K562 (cell line): ENCODE measurements around the gene CTNNA3. TPM values are rescaled to one million over a fixed set of nuclear protein-coding genes. Genes with fewer than 3 reads are reported as not detected.

Experiments
- ATAC-seq: fragments of 200-7000 bp; cut with Tn5 transposase; 3 replicates; pipeline ENCODE4 v1.9.1; 2020; ENCODE audit warnings: moderate library complexity
- BruUV-seq: library from RNA; stranded (reverse); fragments of 400-500 nt; replicated peaks from 2 replicates; lab custom pipeline; 2021; lab: Mats Ljungman, UMichigan
- CTCF ChIA-PET: fragments of 300-600 bp; formaldehyde crosslinking; extraction: SDS; loops from one replicate; lab custom pipeline; 2021; ENCODE audit warnings: low intra/inter-chr PET ratio; lab: Yijun Ruan, JAX
- POLR2A ChIA-PET: fragments of 300-600, 350-650 bp; sonication (Branson Sonifier 250); formaldehyde crosslinking; extraction: SDS; loops from one replicate; lab custom pipeline; 2021; ENCODE audit warnings: antibody characterized with exemption, inconsistent platforms; lab: Yijun Ruan, JAX
- DNase-seq, 4 experiments: peaks; one replicate each; pipeline versions ENCODE4 v3.0.0 to v3.0.0-alpha.2; 2011 to 2018; ENCODE audit warnings: low spot score in 3 of 4, mixed read lengths in 3 of 4; ENCODE audit errors: extremely low read depth in 1 of 4
- FAIRE-seq: peaks from 2 replicates; lab custom pipeline; 2011; peaks lifted over from hg19 to GRCh38; lab: Jason Lieb, UNC
- H2AFZ ChIP-seq: 2 replicates; pipeline ENCODE4 v1.6.0; 2011; ENCODE audit warnings: low read depth, low read length, control low read depth, inconsistent platforms
- H3K27ac ChIP-seq: fragments of 200-600 bp; 3 replicates; pipeline ENCODE4 v1.8.0; 2011; ENCODE audit warnings: low read depth, mild to moderate bottlenecking, control low read depth, inconsistent platforms, low read length, moderate library complexity, mixed read lengths; ENCODE audit errors: extremely low read depth
- H3K27me3 ChIP-seq, 2 experiments: fragments of 300-600 bp in 1 of 2; 2 replicates in 1 of 2; 3 replicates in 1 of 2; pipeline versions ENCODE4 v1.6.0 to v1.8.0; 2011; ENCODE audit warnings: inconsistent platforms in 2 of 2, low read length in 2 of 2, mild to moderate bottlenecking in 1 of 2, mixed read lengths in 1 of 2, moderate library complexity in 1 of 2; ENCODE audit not compliant: control insufficient read depth in 2 of 2, insufficient read depth in 2 of 2
- H3K36me3 ChIP-seq: fragments of 300-600 bp; 3 replicates; pipeline ENCODE4 v1.8.0; 2011; ENCODE audit warnings: mild to moderate bottlenecking, low read length, inconsistent platforms; ENCODE audit not compliant: control insufficient read depth, insufficient read depth
- H3K4me1 ChIP-seq, 2 experiments: fragments of 200-600 bp in 1 of 2; replicated peaks in 1 of 2; 2 replicates in 1 of 2; 3 replicates in 1 of 2; pipeline versions ENCODE4 v1.5.1 to v1.8.0; 2011; ENCODE audit warnings: inconsistent platforms in 2 of 2, low read length in 2 of 2, mild to moderate bottlenecking in 1 of 2, mixed read lengths in 1 of 2, moderate library complexity in 1 of 2; ENCODE audit not compliant: control insufficient read depth in 2 of 2, insufficient read depth in 2 of 2
- H3K4me2 ChIP-seq: 2 replicates; pipeline ENCODE4 v1.6.1; 2011; ENCODE audit warnings: low read length, control low read depth, inconsistent platforms, mixed read lengths; ENCODE audit not compliant: insufficient read depth
- H3K4me3 ChIP-seq: fragments of 200-600 bp; sonication (generic), shearing (Covaris generic); 2 replicates; pipeline ENCODE4 v1.5.1; 2016; ENCODE audit warnings: control low read depth, inconsistent platforms
- H3K79me2 ChIP-seq: fragments of 200-600 bp; 3 replicates; pipeline ENCODE4 v1.8.0; 2011; ENCODE audit warnings: low read length, inconsistent platforms; ENCODE audit not compliant: control insufficient read depth, insufficient read depth
- H3K9ac ChIP-seq, 2 experiments: 2 replicates each; pipeline versions ENCODE4 v1.6.0 to v1.6.1; 2011; ENCODE audit warnings: low read depth in 2 of 2, low read length in 2 of 2, control low read depth in 1 of 2, inconsistent platforms in 1 of 2, mild to moderate bottlenecking in 1 of 2, mixed read lengths in 1 of 2; ENCODE audit not compliant: insufficient read depth in 1 of 2
- H3K9me1 ChIP-seq: one replicate; pipeline ENCODE4 v1.6.0; 2011; ENCODE audit warnings: inconsistent platforms, mild to moderate bottlenecking, low read length, moderate library complexity; ENCODE audit not compliant: control insufficient read depth, insufficient read depth
- H3K9me3 ChIP-seq: replicated peaks from 2 replicates; pipeline ENCODE4 v1.5.1; 2011; ENCODE audit warnings: low read depth, low read length, inconsistent platforms; ENCODE audit not compliant: control insufficient read depth, insufficient read depth
- H4K20me1 ChIP-seq: replicated peaks from 2 replicates; pipeline ENCODE4 v1.6.1; 2011; ENCODE audit warnings: low read length, inconsistent platforms, mixed read lengths; ENCODE audit not compliant: control insufficient read depth, insufficient read depth
- CC2D1A ChIP-seq: fragments of 450-650 bp; IDR thresholded peaks from 2 replicates; pipeline ENCODE4 v1.6.1; 2017; ENCODE audit warnings: mild to moderate bottlenecking
- FOXJ3 ChIP-seq: sonication (generic); formaldehyde crosslinking; IDR thresholded peaks from 2 replicates; pipeline ENCODE4 v1.4.0; 2020; ENCODE audit warnings: mild to moderate bottlenecking, missing genetic modification reagents
- HMGN3 ChIP-seq: IDR thresholded peaks from 2 replicates; pipeline ENCODE4 v1.6.1; 2011; ENCODE audit warnings: borderline replicate concordance, low read depth, mild to moderate bottlenecking, mixed read lengths, low read length; ENCODE audit not compliant: insufficient read length; ENCODE audit errors: extremely low read depth
- HNRNPL ChIP-seq: fragments of 200-400 bp; formaldehyde crosslinking; IDR thresholded peaks from 2 replicates; pipeline ENCODE4 v1.6.1; 2017; ENCODE audit warnings: low read depth, mild to moderate bottlenecking, low read length
- MAFG ChIP-seq: fragments of 450-650 bp; conservative IDR thresholded peaks from 2 replicates; pipeline ENCODE4 v1.6.1; 2016; ENCODE audit warnings: missing genetic modification characterization, missing compliant biosample characterization
- NUFIP1 ChIP-seq: fragments of 450-650 bp; IDR thresholded peaks from 2 replicates; pipeline ENCODE4 v1.6.1; 2018; ENCODE audit not compliant: partially characterized antibody
- TFE3 ChIP-seq: fragments of 450-650 bp; formaldehyde crosslinking; IDR thresholded peaks from 2 replicates; pipeline ENCODE4 v1.4.0; 2020; ENCODE audit warnings: mild to moderate bottlenecking, mixed read lengths
- WGBS: fragments of 100-300 bp; shearing (Covaris generic); methylation state at CpG from one replicate; pipeline ENCODE4 v1.1.6; 2016; ENCODE audit warnings: low coverage, mixed read lengths; ENCODE audit not compliant: insufficient coverage; ENCODE audit errors: missing lambda C conversion rate; 5-methylcytosine and 5-hydroxymethylcytosine counted together
- in situ Hi-C: fragments of 300-500 bp; cut with MboI; formaldehyde crosslinking; loops from 4 replicates; pipeline ENCODE4 v1.15.0; 2018; ENCODE audit warnings: inconsistent platforms, mixed read lengths
- intact Hi-C: fragments of 100-400 bp; cut with micrococcal nuclease; formaldehyde crosslinking; loops from 2 replicates; pipeline ENCODE4 v1.14.2; 2022
- polyA plus RNA-seq, 8 experiments: library from polyadenylated mRNA; depleted of rRNA in 4 of 8; stranded (reverse) in 5 of 8; unstranded in 3 of 8; fragments of >200 nt; fragmentation: Nextera tagmentation in 2 of 8; fragmentation: Illumina TruSeq in 1 of 8; extraction: Ambion mirVana in 2 of 8; extraction: Trizol in 1 of 8; gene quantifications; 2 replicates each; pipeline versions ENCODE4 v1.2.1 to v1.2.3, GENCODE V29; 2011 to 2014; ENCODE audit warnings: inconsistent platforms in 1 of 8, missing spikeins in 1 of 8
- total RNA-seq, 7 experiments: library from RNA; depleted of rRNA in 6 of 7; stranded (reverse); fragments of >200 nt in 6 of 7; fragmentation: Illumina TruSeq in 2 of 7; extraction: Trizol in 2 of 7; gene quantifications; 2 replicates each; pipeline versions ENCODE4 v1.2.1 to v1.2.3, GENCODE V29; 2011 to 2021; ENCODE audit warnings: low replicate concordance in 1 of 7
- TF ChIP-seq, protein P1 (sequence below), 2 experiments: fragments of 450-650 bp; IDR thresholded peaks; 2 replicates each; pipeline ENCODE4 v1.6.1; 2016
- TF ChIP-seq, protein P2 (sequence below): sonication (generic); formaldehyde crosslinking; IDR thresholded peaks from 2 replicates; pipeline ENCODE4 v1.8.0; 2022; ENCODE audit warnings: missing genetic modification reagents, mild to moderate bottlenecking, borderline replicate concordance
- TF ChIP-seq, protein P3 (sequence below): IDR thresholded peaks from 3 replicates; pipeline ENCODE4 v1.6.1; 2011; ENCODE audit warnings: borderline replicate concordance, mild to moderate bottlenecking; ENCODE audit not compliant: insufficient read length, insufficient read depth
- TF ChIP-seq, protein P4 (sequence below): fragments of 200-800 bp; sonication (Bioruptor generic); IDR thresholded peaks from 2 replicates; pipeline ENCODE4 v1.6.1; 2016; ENCODE audit warnings: missing genetic modification characterization, missing compliant biosample characterization

Gene CTNNA3
- total and polyA plus RNA-seq, 9 of the 15 experiments (the other 6 are each of a cell fraction or from before 2014, with no cell fraction given) = 0.04 TPM; not detected in 8

DNA sequence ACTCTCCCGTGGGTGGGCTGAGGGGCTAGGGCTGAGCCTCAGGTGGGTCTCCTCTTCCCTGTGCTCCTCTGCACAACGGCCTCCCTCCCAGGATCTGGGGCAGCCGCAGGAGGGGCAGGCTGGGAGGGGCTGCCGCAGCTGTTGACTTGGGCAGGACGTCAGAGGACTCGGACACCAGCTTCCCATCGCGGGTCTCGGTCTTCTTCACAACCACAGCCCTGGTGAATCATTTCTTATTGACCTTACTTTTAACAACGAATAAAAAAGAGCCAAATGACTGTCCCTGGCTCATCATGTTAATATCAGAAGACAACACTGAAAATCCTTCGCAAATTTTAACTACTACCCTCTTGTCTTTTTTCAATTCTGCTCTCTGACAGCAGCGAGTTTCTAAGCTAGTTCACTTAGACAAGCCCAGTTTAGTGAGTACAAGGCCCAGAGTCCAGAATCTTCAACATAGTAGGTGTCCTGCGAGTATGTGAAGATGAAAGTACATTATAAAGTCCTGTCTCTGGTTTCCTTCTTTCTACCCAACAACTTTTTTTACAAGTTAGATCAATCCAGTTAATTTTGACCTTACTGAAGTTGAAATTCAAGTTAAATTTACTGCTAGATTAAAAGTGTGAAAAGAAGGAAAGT is 32.4 kb downstream of the CTNNA3 start:
- no peaks in the 10 kb centered on the region for H3K9me1 ChIP-seq
- no peaks in the 10 kb centered on the region for H3K27me3 ChIP-seq
- H3K36me3 ChIP-seq = no peaks in the 10 kb centered on the region
- H3K9ac ChIP-seq = no peak overlapping the region
- no peaks in the 10 kb centered on the region for H3K9me3 ChIP-seq
- no TSS peak for BruUV-seq
- no peaks in the 10 kb centered on the region for H3K79me2 ChIP-seq
- H4K20me1 ChIP-seq = no peaks in the 10 kb centered on the region
- no peaks in the 10 kb centered on the region for H3K4me1 ChIP-seq
- DNase-seq = no peak
- intact Hi-C loops = no loop called here
- POLR2A ChIA-PET = interaction anchor here (0.6 kb wide), 1 partner anchor 42 kb away, joined by 3 read pairs; no protein-coding TSS in a partner anchor
- ATAC-seq = no peak
- in situ Hi-C loops = loop anchor here (10.0 kb wide), 1 partner anchor 111 kb away; no protein-coding TSS in a partner anchor
- H3K27ac ChIP-seq = no peak overlapping the region
- H3K4me2 ChIP-seq = no peak overlapping the region
- H2AFZ ChIP-seq = no peak overlapping the region
- H3K4me3 ChIP-seq = no peak overlapping the region
- no peak for FAIRE-seq
- CTCF ChIA-PET = no interaction called here
- WGBS = under 1% methylated on average over 13 of the region's 13 CpGs
- TF ChIP-seq TFE3 (no peak), NUFIP1 (no peak), CC2D1A (no peak), HMGN3 (no peak), MAFG (tag) (no peak), FOXJ3 (CRISPR knock-in tag) (no peak), HNRNPL (no peak)
- TF ChIP-seq, protein P1, sequence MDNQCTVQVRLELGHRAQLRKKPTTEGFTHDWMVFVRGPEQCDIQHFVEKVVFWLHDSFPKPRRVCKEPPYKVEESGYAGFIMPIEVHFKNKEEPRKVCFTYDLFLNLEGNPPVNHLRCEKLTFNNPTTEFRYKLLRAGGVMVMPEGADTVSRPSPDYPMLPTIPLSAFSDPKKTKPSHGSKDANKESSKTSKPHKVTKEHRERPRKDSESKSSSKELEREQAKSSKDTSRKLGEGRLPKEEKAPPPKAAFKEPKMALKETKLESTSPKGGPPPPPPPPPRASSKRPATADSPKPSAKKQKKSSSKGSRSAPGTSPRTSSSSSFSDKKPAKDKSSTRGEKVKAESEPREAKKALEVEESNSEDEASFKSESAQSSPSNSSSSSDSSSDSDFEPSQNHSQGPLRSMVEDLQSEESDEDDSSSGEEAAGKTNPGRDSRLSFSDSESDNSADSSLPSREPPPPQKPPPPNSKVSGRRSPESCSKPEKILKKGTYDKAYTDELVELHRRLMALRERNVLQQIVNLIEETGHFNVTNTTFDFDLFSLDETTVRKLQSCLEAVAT (IDR thresholded peaks at IDR 0.05) = no peak
- TF ChIP-seq, protein P2, sequence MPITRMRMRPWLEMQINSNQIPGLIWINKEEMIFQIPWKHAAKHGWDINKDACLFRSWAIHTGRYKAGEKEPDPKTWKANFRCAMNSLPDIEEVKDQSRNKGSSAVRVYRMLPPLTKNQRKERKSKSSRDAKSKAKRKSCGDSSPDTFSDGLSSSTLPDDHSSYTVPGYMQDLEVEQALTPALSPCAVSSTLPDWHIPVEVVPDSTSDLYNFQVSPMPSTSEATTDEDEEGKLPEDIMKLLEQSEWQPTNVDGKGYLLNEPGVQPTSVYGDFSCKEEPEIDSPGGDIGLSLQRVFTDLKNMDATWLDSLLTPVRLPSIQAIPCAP (CRISPR knock-in tag) = no peak
- TF ChIP-seq, protein P3, sequence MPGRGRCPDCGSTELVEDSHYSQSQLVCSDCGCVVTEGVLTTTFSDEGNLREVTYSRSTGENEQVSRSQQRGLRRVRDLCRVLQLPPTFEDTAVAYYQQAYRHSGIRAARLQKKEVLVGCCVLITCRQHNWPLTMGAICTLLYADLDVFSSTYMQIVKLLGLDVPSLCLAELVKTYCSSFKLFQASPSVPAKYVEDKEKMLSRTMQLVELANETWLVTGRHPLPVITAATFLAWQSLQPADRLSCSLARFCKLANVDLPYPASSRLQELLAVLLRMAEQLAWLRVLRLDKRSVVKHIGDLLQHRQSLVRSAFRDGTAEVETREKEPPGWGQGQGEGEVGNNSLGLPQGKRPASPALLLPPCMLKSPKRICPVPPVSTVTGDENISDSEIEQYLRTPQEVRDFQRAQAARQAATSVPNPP = no peak
- TF ChIP-seq, protein P4, sequence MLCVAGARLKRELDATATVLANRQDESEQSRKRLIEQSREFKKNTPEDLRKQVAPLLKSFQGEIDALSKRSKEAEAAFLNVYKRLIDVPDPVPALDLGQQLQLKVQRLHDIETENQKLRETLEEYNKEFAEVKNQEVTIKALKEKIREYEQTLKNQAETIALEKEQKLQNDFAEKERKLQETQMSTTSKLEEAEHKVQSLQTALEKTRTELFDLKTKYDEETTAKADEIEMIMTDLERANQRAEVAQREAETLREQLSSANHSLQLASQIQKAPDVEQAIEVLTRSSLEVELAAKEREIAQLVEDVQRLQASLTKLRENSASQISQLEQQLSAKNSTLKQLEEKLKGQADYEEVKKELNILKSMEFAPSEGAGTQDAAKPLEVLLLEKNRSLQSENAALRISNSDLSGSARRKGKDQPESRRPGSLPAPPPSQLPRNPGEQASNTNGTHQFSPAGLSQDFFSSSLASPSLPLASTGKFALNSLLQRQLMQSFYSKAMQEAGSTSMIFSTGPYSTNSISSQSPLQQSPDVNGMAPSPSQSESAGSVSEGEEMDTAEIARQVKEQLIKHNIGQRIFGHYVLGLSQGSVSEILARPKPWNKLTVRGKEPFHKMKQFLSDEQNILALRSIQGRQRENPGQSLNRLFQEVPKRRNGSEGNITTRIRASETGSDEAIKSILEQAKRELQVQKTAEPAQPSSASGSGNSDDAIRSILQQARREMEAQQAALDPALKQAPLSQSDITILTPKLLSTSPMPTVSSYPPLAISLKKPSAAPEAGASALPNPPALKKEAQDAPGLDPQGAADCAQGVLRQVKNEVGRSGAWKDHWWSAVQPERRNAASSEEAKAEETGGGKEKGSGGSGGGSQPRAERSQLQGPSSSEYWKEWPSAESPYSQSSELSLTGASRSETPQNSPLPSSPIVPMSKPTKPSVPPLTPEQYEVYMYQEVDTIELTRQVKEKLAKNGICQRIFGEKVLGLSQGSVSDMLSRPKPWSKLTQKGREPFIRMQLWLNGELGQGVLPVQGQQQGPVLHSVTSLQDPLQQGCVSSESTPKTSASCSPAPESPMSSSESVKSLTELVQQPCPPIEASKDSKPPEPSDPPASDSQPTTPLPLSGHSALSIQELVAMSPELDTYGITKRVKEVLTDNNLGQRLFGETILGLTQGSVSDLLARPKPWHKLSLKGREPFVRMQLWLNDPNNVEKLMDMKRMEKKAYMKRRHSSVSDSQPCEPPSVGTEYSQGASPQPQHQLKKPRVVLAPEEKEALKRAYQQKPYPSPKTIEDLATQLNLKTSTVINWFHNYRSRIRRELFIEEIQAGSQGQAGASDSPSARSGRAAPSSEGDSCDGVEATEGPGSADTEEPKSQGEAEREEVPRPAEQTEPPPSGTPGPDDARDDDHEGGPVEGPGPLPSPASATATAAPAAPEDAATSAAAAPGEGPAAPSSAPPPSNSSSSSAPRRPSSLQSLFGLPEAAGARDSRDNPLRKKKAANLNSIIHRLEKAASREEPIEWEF (CRISPR knock-in tag) = no peak
